ACHN (cell line): ENCODE measurements around the gene CD48.
A peak's percentile ranks its signal among the peaks of the same experiment; 100 is the strongest.
"Not testable (repeated sequence)": the region's sequence is repeated elsewhere in the genome, so short reads cannot be mapped to it uniquely, and the experiment has no call there.

Experiments used
- DNase-seq: peaks from one replicate; pipeline ENCODE4 v3.0.0-alpha.2; 2015
- in situ Hi-C: cut with HindIII; loops from 2 replicates; pipeline ENCODE4 v1.10.0; 2017; ENCODE audit warnings: low sequenced_read_pairs, low pct_ligation_motif_present, low pct_unique_long_range_greater_than_20kb

The CD48 gene

DNA sequence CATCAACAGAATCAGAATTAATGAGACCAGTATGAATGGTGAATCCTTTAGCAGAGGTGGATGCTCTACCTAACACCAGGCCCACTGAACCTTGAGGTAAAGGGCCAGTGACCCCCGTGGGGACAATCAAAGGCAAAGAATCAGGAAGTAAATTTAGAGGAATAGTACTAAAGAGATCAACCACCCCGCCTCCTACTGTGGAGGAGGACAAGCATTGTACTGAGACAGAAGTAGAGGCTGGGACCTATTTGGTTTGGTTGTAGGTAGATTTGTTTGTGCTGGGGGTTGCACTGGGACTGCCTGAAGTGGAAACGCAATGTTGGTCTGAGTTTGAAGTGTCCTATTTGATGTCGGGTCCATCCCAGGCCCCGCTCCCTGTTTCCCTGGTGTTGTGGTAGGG is 9.5 kb downstream of the CD48 start:
- DNase-seq = no peak
- in situ Hi-C loops = no loop called here

GRCh38 chr1:160692390-160692789 is 19.2 kb downstream of the CD48 start:
- DNase-seq = peak; percentile 9
- in situ Hi-C loops = not testable (repeated sequence)

DNA sequence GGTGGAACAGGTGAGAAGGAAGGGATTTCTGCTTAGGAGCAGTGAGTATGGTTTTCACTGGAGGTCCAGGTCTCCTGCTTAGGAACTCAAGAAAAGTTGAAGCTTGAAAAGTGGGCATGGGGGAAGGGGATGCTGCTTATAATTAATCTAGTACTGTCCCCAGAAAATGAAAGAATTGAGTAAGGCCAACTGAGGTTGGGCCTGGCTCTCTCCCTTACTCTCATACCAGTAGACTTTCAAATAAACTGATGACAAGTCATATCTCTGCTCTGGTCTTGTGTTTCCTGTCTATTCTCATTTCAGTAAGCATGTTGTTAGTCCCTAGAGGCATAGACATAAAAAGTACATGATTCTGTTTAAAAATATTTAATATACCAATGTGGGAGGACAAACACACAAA is 26.4 kb downstream of the CD48 start:
- in situ Hi-C loops = no loop called here
- no peak for DNase-seq

- in situ Hi-C loops = no loop called here
- DNase-seq = no peak
Measured at GRCh38 chr1:160682983-160683865, 28.4 kb downstream of the CD48 start.

DNA sequence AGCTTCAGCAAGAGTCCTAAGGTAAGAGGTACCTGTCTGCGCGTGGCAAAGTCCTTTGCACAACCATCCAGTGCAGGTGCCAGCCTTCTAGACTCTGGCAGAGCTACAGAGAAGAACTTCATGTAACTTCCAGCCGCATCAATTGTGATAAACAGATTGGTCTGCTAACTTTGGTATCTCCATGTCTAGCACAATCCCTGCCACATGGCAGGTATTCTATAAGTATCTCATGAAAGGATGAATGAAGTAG is 29.8 kb downstream of the CD48 start:
- no peak for DNase-seq
- in situ Hi-C loops = no loop called here

GRCh38 chr1:160681066-160681890 is 30.3 kb downstream of the CD48 start:
- in situ Hi-C loops = no loop called here
- DNase-seq = peak; percentile 73

GRCh38 chr1:160680399-160680798 is 31.2 kb downstream of the CD48 start:
- no peak for DNase-seq
- in situ Hi-C loops = no loop called here

GRCh38 chr1:160679893-160680292 is 31.7 kb downstream of the CD48 start:
- no peak for DNase-seq
- in situ Hi-C loops = no loop called here

DNA sequence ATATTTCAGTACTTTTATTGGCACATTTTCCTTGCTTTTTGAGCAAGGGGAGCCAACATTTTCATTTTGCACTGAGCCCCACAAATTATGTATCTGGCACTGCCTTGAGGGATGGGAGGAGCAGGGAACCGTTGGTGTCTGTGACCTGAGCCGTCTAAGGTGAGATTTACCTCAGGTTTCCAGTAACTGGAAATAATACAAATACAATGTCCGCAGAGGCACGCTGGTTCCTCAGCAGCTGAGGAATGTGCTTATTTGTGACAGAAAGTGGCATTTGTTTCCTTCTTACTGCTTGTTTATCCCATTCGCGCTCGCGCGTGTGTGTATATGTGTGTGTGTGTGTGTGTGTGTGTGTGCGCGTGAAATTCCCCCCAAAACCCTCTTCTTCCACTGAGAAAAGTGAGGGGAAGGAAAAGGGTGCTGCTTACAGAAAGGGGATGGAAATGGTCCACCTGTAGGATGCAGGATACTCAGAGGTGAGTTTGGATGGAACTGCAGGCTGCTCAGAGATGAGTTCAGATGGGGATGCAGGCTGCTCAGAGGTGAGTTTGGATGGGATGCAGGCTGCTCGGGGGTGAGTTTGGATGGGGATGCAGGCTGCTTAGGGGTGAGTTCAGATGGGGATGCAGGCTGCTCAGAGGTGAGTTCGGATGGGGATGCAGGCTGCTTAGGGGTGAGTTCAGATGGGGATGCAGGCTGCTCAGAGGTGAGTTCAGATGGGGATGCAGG is 34.6 kb downstream of the CD48 start:
- DNase-seq = no peak
- in situ Hi-C loops = no loop called here

DNA sequence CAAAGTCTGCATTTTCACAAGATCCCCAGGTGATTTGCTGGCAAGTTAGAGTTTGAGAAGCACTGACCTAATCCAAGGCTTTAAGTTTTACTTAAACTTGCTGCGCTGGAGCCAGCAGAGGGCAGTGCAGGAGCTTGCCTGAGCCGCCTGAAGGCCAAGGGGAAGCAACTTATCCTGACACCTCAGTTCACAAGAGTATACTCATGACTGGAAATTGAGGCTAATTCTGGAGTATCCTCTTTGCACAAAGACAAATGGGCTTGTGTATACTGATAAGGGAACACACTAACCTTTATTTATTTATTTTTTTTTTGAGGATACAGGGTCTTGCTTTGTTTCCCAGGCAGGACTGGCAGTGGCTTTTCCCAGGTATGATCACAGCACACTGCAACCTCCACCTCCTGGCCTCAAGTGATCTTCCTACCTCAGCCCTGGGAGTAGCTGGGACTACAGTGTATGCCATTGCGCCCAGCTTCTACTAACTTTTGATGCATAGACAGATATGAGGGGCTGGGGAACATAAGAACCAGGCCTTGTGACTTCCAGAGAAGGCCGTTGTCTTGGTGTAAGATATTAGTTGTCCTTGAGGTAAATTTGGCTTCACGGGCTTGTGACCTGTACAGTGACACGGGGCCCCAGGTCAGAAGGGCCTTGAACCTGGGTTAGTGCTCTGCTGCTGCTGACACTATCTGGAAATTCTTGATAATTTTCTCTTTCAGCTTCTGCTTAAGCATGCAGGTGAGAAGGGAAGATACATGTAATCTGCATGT is 35.8 kb downstream of the CD48 start:
- DNase-seq = peak; percentile 64
- in situ Hi-C loops = no loop called here

DNA sequence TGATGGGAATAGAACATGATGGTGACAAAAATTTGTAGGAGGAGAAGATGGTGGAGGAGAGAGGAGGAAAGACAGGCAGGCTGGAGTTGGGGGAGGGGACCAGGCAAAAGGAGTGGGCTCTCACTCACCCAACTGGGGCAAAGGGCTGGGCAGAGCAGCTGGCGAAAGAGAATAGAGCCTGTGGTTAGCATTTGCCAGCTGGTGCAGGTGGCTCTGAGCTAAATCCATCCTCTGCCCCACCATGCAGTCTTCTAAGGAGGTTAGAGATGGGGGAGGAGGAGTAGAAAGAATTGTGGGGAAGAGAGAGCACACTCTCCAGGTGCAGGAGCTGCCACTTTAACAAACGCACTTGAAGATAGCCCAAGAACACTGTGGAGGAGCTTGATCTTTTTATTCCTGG is 37.2 kb downstream of the CD48 start:
- in situ Hi-C loops = no loop called here

DNA sequence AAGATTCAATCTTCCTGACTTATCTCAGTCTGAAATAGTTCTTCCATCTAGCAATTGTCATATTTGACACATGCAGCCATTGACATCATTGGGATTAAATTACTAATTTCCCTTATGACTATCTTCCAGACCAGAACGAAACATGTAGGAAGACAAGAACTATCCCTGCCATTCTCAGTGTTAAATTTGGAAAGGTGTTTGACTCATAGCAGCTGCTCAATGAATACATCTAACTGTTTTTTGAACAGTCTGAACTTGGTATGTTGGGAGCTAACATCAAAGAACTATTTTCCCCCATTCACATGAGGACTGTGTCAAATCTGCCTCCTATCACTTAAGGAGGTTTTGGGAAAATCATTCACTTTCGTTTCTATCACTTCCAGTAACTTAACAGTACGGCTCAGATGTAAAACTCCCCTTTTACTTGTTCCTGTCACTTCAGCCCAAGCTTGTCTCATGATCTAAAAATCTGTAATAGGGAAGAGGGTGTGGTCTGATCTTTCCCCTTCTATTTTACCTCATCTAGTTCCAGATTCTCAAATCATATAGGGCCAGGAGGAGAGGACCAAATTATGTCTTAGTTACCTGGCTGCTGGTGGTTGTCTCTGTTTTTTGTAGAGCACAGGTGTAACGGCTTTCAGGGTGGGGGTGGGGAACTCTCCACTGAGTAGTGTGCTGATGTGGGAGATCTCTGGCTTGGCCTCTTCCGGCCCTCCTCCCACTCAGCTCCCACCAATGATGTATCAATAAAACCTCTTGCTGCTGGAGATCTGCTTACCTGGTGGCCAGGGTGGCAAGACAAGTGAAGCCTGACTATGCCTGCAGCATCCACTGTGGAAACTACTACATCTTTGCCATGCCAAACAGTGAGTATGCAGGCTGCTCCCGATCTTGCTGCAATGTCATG is 38.6 kb downstream of the CD48 start:
- in situ Hi-C loops = no loop called here
- no peak for DNase-seq

More for the DNA sequence above, 37.2 kb downstream of the CD48 start:
- DNase-seq = no peak

DNA sequence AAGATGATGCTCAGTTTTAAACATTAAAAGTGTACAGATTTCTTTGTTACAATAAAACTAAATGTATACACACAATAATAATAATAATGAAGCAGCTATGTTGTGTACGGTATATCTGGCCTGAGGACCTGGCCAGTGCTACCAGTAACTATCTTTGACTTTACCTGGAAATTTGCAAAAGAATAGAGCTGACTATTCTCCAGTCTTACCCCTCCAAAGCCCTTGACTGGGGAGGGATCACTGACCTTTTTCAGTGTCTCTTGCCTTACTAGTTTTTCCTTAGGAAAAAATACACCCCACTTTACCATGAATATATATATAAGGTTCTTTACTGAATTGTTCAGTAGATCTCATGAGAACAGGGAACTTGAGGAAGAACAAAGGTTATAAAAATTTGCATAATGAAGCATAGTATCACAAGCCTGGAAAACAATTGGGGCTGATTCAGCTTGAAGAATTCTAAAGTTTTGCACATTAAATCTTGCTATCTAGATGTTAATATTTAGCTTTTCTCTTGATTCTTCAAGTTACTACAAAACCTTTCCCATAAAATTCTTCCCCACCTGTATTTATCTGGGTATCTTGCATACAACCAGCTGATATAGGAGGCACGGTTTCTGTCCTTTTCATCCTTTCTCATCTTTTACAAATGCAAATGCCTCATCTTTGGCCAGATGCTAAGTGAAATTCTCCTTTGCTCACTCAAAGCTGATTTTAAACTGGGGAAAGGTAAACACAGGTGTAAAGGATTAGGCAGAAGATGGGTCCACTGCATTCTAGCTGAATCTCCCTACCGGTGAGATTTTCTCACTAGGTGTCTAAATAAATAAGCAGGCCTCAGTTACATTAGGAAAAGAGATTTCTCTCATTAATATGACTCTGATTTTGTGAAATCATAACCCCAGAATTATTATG is 39.8 kb downstream of the CD48 start:
- no peak for DNase-seq
- in situ Hi-C loops = no loop called here

DNA sequence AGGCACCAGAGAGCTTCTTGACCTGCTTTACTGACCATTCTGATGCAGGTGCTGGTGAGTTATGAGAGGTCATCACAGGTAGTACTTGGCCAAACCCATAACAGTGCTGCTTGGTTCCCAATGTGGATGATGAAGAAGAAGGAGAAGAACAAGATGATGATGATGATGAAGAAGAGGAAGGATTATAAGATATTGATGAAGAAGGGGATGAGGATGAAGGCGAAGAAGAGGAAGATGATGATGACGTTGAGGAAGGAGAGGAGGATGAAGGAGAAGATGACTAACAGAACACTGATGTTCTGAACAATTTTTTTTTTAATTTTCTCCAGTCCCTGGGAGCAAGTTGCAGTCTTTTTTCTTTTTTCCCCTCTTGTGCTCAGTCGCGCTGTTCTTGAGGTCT is 40.9 kb downstream of the CD48 start:
- no peak for DNase-seq
- in situ Hi-C loops = no loop called here

DNA sequence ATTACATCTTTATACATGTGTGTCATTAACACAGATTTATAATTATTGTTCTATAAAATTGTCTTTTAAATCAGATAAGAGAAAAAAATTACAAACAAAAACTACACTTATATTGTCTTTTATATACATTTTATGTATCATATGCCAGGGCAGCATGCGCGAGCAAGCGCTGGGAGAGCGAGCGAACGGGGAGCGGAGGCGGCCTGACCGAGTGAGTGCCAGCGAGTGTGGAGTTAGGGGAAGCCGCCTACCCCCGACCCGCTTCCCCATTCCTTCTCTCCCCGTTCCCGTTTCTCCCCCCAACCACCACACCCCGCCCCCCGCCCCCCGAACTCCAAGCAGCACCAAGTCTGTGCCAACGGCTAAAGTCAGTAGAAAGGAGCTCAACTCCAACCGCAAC is 41.8 kb downstream of the CD48 start:
- no peak for DNase-seq
- in situ Hi-C loops = no loop called here

DNA sequence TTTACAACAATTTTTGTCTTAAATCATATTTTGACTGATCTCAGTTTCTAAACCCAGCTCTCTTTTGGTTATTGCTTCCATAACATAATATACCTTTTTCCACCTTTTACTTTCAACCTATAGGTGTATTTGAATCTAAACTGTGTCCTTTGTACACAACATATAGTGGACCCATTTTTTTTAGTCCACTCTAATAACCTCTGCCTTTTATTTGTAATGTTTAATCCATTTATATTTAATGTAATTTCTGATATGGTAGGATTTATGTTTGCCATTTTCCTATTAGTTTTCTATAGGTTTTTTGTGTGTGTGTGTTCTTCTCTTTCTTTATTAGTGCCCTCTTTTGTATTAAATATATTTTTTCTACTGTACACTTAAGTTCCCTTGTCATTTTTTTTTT is 42.3 kb downstream of the CD48 start:
- DNase-seq = no peak
- in situ Hi-C loops = no loop called here

DNA sequence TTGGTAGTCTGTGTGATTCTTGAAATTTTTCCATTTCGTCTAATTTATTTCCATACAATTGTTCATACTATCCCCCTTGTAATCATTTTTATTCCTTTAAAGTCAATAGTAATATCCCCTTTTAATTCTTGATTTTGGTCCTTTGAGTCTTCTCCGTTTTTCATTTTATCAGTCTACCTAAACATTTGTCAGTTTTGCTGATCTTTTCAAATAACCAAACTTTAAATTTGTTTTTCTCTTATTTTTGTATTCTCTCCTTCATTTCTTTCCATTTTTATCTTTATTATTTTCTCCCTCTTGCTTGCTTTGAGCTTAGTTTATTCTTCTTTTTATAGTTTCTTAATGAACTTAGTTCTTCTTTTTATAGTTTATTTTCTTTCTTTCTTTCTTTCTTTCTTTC is 43.7 kb downstream of the CD48 start:
- in situ Hi-C loops = no loop called here
- no peak for DNase-seq
